ENCODE results near the gene ZNF184. TPM values are rescaled to one million over a fixed set of nuclear protein-coding genes. Genes with fewer than 3 reads are reported as not detected.
A peak's percentile ranks its signal among the peaks of the same experiment; 100 is the strongest.

The ZNF184 gene
- total and polyA plus RNA-seq, 2 of the 4 experiments (the other 2 are of a cell fraction): 2.8 to 8.1 TPM

- Histone ChIP-seq H2AK5ac (ENCODE audit: low read depth, low read length) (no peak overlapping the region), H3K56ac (ENCODE audit: extremely low read depth, insufficient read depth, low read length) (no peak overlapping the region), H4K20me1 (ENCODE audit: insufficient read depth, low read length) (no peaks in the 10 kb centered on the region), H3K4me2 (ENCODE audit: low read depth, low read length) (no peak overlapping the region; the same call in 1 of the 2 replicates), H3K4me1 (ENCODE audit: control insufficient read depth, insufficient read depth, low read length) (no peaks in the 10 kb centered on the region), H3K27me3 (ENCODE audit: control insufficient read depth, insufficient read depth, low read length) (no peaks in the 10 kb centered on the region), H2BK5ac (ENCODE audit: low read depth, low read length, poor library complexity, severe bottlenecking) (peak overlapping the region; percentile 56), H4K91ac (ENCODE audit: insufficient read depth, low read depth, low read length) (no peak overlapping the region), H3K23ac (ENCODE audit: low read depth, low read length) (no peak overlapping the region), H3K9me3 (ENCODE audit: control insufficient read depth, insufficient read depth, low read length) (0 out of 2 replicates have a peak, but pooled peaks cover 2% of the 10 kb centered on the region), H3K18ac (ENCODE audit: low read depth, low read length) (no peak overlapping the region), H3K14ac (replicated peaks; ENCODE audit: low read depth, low read length) (no peak overlapping the region), H4K8ac (ENCODE audit: low read depth in 2 of 2, low read length in 2 of 2) (no peak overlapping the region; a peak in 1 of 4 replicates), H3K4ac (ENCODE audit: low read depth, low read length) (no peak overlapping the region), H3K79me1 (ENCODE audit: low read depth in 1 of 2, low read length in 2 of 2) (peaks cover 12 to 16% of the 10 kb centered on the region in 2 experiments; a peak in 3 of 4 replicates), H4K5ac (ENCODE audit: low read depth, low read length) (no peak overlapping the region), H3K27ac (ENCODE audit: insufficient read depth, low read length) (no peak overlapping the region), H3K9me1 (ENCODE audit: insufficient read depth, low read length) (no peaks in the 10 kb centered on the region), H3K9ac (ENCODE audit: low read depth, low read length) (no peak overlapping the region), H2AFZ (replicated peaks; ENCODE audit: low read length, poor library complexity) (no peak overlapping the region), H2BK15ac (ENCODE audit: low read depth, low read length) (no peak overlapping the region), H2BK20ac (ENCODE audit: low read depth, low read length) (no peak overlapping the region), H2BK120ac (ENCODE audit: low read depth, low read length) (no peak overlapping the region), H2AK9ac (replicated peaks; ENCODE audit: low read depth, low read length, poor library complexity) (no peak overlapping the region), H3K36me3 (ENCODE audit: control insufficient read depth, insufficient read depth, low read length) (peaks cover 13% of the 10 kb centered on the region), H3K4me3 (ENCODE audit: insufficient read depth, low read depth, low read length) (no peak overlapping the region)
- dilution Hi-C loops (cut with HindIII; ENCODE audit: low sequenced_read_pairs, unreplicated experiment) (no loop called here), intact Hi-C loops (cut with micrococcal nuclease) (no loop called here), in situ Hi-C loops (cut with MboI; ENCODE audit: low sequenced_read_pairs) (no loop called here)
- peak; percentile 77 for DNase-seq
- TF ChIP-seq NFE2L2 (IDR thresholded peaks at IDR 0.05; ENCODE audit: low read depth, low read length) (peak; percentile 98), CHD1 (IDR thresholded peaks at IDR 0.05; ENCODE audit: low read depth, low read length) (no peak), MXI1 (IDR thresholded peaks at IDR 0.05; ENCODE audit: borderline replicate concordance, low read depth, low read length) (no peak), RAD21 (IDR thresholded peaks at IDR 0.05; ENCODE audit: low read length) (no peak), RFX5 (IDR thresholded peaks at IDR 0.05; ENCODE audit: low read depth, low read length) (no peak), BHLHE40 (IDR thresholded peaks at IDR 0.05; ENCODE audit: low read depth, low read length) (no peak), RCOR1 (IDR thresholded peaks at IDR 0.05; ENCODE audit: insufficient replicate concordance, low read length) (no peak), MAFK (IDR thresholded peaks at IDR 0.05; ENCODE audit: low read depth, low read length) (peak; percentile 90), SMC3 (IDR thresholded peaks at IDR 0.05; ENCODE audit: low read depth, low read length) (no peak), ELK1 (IDR thresholded peaks at IDR 0.05; ENCODE audit: borderline replicate concordance, low read depth, low read length) (no peak), CTCF (conservative IDR thresholded peaks at IDR 0.05; ENCODE audit: low read depth, low read length) (no peak), POLR2A (IDR thresholded peaks at IDR 0.05; ENCODE audit: low read depth, low read length) (no peak), FOS (IDR thresholded peaks at IDR 0.05; ENCODE audit: low read depth, low read length) (peak; percentile 66; the same call in 1 of the 2 replicates), MAZ (IDR thresholded peaks at IDR 0.05; ENCODE audit: borderline replicate concordance, low read depth, low read length) (no peak)
- TF ChIP-seq, protein P1, sequence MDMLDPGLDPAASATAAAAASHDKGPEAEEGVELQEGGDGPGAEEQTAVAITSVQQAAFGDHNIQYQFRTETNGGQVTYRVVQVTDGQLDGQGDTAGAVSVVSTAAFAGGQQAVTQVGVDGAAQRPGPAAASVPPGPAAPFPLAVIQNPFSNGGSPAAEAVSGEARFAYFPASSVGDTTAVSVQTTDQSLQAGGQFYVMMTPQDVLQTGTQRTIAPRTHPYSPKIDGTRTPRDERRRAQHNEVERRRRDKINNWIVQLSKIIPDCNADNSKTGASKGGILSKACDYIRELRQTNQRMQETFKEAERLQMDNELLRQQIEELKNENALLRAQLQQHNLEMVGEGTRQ (IDR thresholded peaks at IDR 0.05; ENCODE audit: low read depth, low read length): no peak
- no TSS peak for BruUV-seq (replicated peaks)
- CTCF ChIA-PET: interaction anchor here (0.6 kb wide), 1 partner anchor 1465 kb away, joined by 3 read pairs; no protein-coding TSS in a partner anchor
- no peak for ATAC-seq (ENCODE audit: low read depth)
- POLR2A ChIA-PET (ENCODE audit: unreplicated experiment): no interaction called here
Observed at GRCh38 chr6:27468334-27468733, 4.6 kb downstream of the ZNF184 start.

All from IMR-90 (cell line).